Measurements from ENCODE around the gene SEMA5A.

- TF ChIP-seq YY1 (IDR thresholded peaks at IDR 0.05; ENCODE audit: insufficient read depth, insufficient read length): no peak
- TF ChIP-seq ZNF274 (IDR thresholded peaks at IDR 0.05; ENCODE audit: low read depth, low read length): no peak
These were observed 169.3 kb downstream of the SEMA5A start for GRCh38 chr5:9376363-9377117.

Measured in NT2/D1 (cell line).